H9 (cell line): ENCODE data around the gene C1orf74. TPM values are rescaled to one million over a fixed set of nuclear protein-coding genes. Genes with fewer than 3 reads are reported as not detected.

ENCODE experiments used
- DNase-seq: peaks from one replicate; pipeline ENCODE4 v3.0.0-alpha.2; 2017
- H2AFZ ChIP-seq: one replicate; pipeline ENCODE4 v1.6.1; 2013; ENCODE audit warnings: mild to moderate bottlenecking, low read length, control low read depth, moderate library complexity
- H2AK5ac ChIP-seq: 2 replicates; pipeline ENCODE4 v1.6.1; 2013; ENCODE audit warnings: low read length, control low read depth, mixed read lengths; ENCODE audit not compliant: insufficient read length
- H2BK120ac ChIP-seq: one replicate; pipeline ENCODE4 v1.6.1; 2013; ENCODE audit warnings: low read depth, mild to moderate bottlenecking, low read length, control low read depth, inconsistent platforms; ENCODE audit not compliant: poor library complexity, severe bottlenecking
- H2BK12ac ChIP-seq: 2 replicates; pipeline ENCODE4 v1.6.1; 2013; ENCODE audit warnings: low read length, control low read depth, mixed read lengths, low read depth; ENCODE audit not compliant: insufficient read length
- H2BK15ac ChIP-seq: 2 replicates; pipeline ENCODE4 v1.6.1; 2013; ENCODE audit warnings: low read depth, low read length, control low read depth
- H2BK20ac ChIP-seq: one replicate; pipeline ENCODE4 v1.6.1; 2013; ENCODE audit warnings: low read depth, mild to moderate bottlenecking, low read length, control low read depth, inconsistent platforms; ENCODE audit not compliant: poor library complexity, severe bottlenecking
- H2BK5ac ChIP-seq: 2 replicates; pipeline ENCODE4 v1.6.1; 2013; ENCODE audit warnings: low read length, control low read depth, mixed read lengths; ENCODE audit not compliant: insufficient read length
- H3K14ac ChIP-seq: 2 replicates; pipeline ENCODE4 v1.6.1; 2013; ENCODE audit warnings: low read length, control low read depth; ENCODE audit not compliant: insufficient read depth
- H3K18ac ChIP-seq: 2 replicates; pipeline ENCODE4 v1.6.1; 2013; ENCODE audit warnings: low read depth, mild to moderate bottlenecking, mixed read lengths, low read length, control low read depth; ENCODE audit not compliant: insufficient read length
- H3K23ac ChIP-seq: 2 replicates; pipeline ENCODE4 v1.6.1; 2013; ENCODE audit warnings: low read length, control low read depth, mixed read lengths, low read depth; ENCODE audit not compliant: insufficient read length
- H3K23me2 ChIP-seq: 2 replicates; pipeline ENCODE4 v1.6.1; 2013; ENCODE audit warnings: low read depth, mild to moderate bottlenecking, mixed read lengths, low read length, control low read depth; ENCODE audit not compliant: insufficient read length, poor library complexity, severe bottlenecking
- H3K27ac ChIP-seq: 2 replicates; pipeline ENCODE4 v1.5.1; 2013; ENCODE audit warnings: low read length, control low read depth, mixed read lengths, low read depth; ENCODE audit not compliant: insufficient read length
- H3K27me3 ChIP-seq: 2 replicates; pipeline ENCODE4 v1.6.1; 2013; ENCODE audit warnings: low read length, control low read depth, inconsistent platforms; ENCODE audit not compliant: insufficient read depth
- H3K4ac ChIP-seq: 2 replicates; pipeline ENCODE4 v1.6.1; 2013; ENCODE audit warnings: low read depth, mild to moderate bottlenecking, control low read depth, inconsistent platforms, low read length, moderate library complexity
- H3K4me1 ChIP-seq: 2 replicates; pipeline ENCODE4 v1.6.1; 2013; ENCODE audit warnings: low read length, control low read depth, inconsistent platforms; ENCODE audit not compliant: insufficient read depth
- H3K4me2 ChIP-seq: 2 replicates; pipeline ENCODE4 v1.6.1; 2013; ENCODE audit warnings: low read length, control low read depth, mixed read lengths; ENCODE audit not compliant: insufficient read length, insufficient read depth
- H3K56ac ChIP-seq: 2 replicates; pipeline ENCODE4 v1.6.1; 2013; ENCODE audit warnings: low read depth, mild to moderate bottlenecking, mixed read lengths, low read length, control low read depth; ENCODE audit not compliant: insufficient read length
- H3K79me1 ChIP-seq: 2 replicates; pipeline ENCODE4 v1.6.1; 2013; ENCODE audit warnings: low read depth, mild to moderate bottlenecking, moderate library complexity, low read length, control low read depth, inconsistent platforms; ENCODE audit not compliant: insufficient read depth, poor library complexity, severe bottlenecking
- H3K79me2 ChIP-seq: 2 replicates; pipeline ENCODE4 v1.6.1; 2013; ENCODE audit warnings: low read length, control low read depth, inconsistent platforms; ENCODE audit not compliant: insufficient read depth
- H3K9ac ChIP-seq: 2 replicates; pipeline ENCODE4 v1.6.1; 2013; ENCODE audit warnings: low read length, control low read depth, mixed read lengths; ENCODE audit not compliant: insufficient read length; ENCODE audit errors: extremely low read depth
- H3K9me3 ChIP-seq: one replicate; pipeline ENCODE4 v1.6.1; 2013; ENCODE audit warnings: low read depth, low read length, inconsistent platforms; ENCODE audit not compliant: control insufficient read depth
- H3T11ph ChIP-seq: one replicate; pipeline ENCODE4 v1.6.1; 2013; ENCODE audit warnings: mild to moderate bottlenecking, low read length, control low read depth, inconsistent platforms
- H4K20me1 ChIP-seq: one replicate; pipeline ENCODE4 v1.6.1; 2013; ENCODE audit not compliant: control insufficient read depth, insufficient read length, insufficient read depth
- H4K5ac ChIP-seq: 2 replicates; pipeline ENCODE4 v1.6.1; 2013; ENCODE audit warnings: low read depth, mild to moderate bottlenecking, mixed read lengths, low read length, control low read depth; ENCODE audit not compliant: insufficient read length
- H4K8ac ChIP-seq: replicated peaks from 2 replicates; pipeline ENCODE4 v1.6.1; 2013; ENCODE audit warnings: low read length, control low read depth, mixed read lengths, low read depth; ENCODE audit not compliant: insufficient read length
- H4K91ac ChIP-seq: 2 replicates; pipeline ENCODE4 v1.6.1; 2013; ENCODE audit warnings: low read depth, mild to moderate bottlenecking, moderate library complexity, mixed read lengths, low read length, control low read depth; ENCODE audit not compliant: insufficient read length
- H3K27ac Mint-ChIP-seq, 3 experiments: 2 replicates in 2 of 3; 3 replicates in 1 of 3; pipeline ENCODE4 v1.8.0; 2020 to 2021; ENCODE audit warnings: mixed read lengths in 3 of 3, mild to moderate bottlenecking in 1 of 3, moderate library complexity in 1 of 3
- H3K27me3 Mint-ChIP-seq: 2 replicates; pipeline ENCODE4 v1.8.0; 2021; ENCODE audit warnings: low read depth, mild to moderate bottlenecking, moderate library complexity, mixed read lengths
- H3K36me3 Mint-ChIP-seq, 3 experiments: 2 replicates in 2 of 3; 3 replicates in 1 of 3; pipeline ENCODE4 v1.8.0; 2020 to 2021; ENCODE audit warnings: low read depth in 3 of 3, mixed read lengths in 3 of 3; ENCODE audit not compliant: insufficient read depth in 1 of 3
- H3K4me1 Mint-ChIP-seq, 2 experiments: 2 replicates each; pipeline ENCODE4 v1.8.0; 2020; ENCODE audit warnings: mixed read lengths in 2 of 2
- H3K4me3 Mint-ChIP-seq, 2 experiments: 2 replicates in 1 of 2; 3 replicates in 1 of 2; pipeline ENCODE4 v1.8.0; 2020 to 2021; ENCODE audit warnings: mild to moderate bottlenecking in 2 of 2, mixed read lengths in 2 of 2, moderate library complexity in 1 of 2
- H3K9me3 Mint-ChIP-seq, 2 experiments: 2 replicates in 1 of 2; 3 replicates in 1 of 2; pipeline ENCODE4 v1.8.0; 2020; ENCODE audit warnings: mild to moderate bottlenecking in 2 of 2, mixed read lengths in 2 of 2, moderate library complexity in 1 of 2
- WGBS: extraction: QIAGEN DNeasy Blood & Tissue Kit; methylation state at CpG from one replicate; pipeline ENCODE4 v1.1.7; 2013; ENCODE audit warnings: missing lambda C conversion rate, low lambda C conversion rate, mixed read lengths; ENCODE audit not compliant: insufficient read length; ENCODE audit errors: extremely low coverage; 5-methylcytosine and 5-hydroxymethylcytosine counted together
- total RNA-seq: library from RNA; stranded (reverse); gene quantifications from 2 replicates; pipeline ENCODE4 v1.2.1, GENCODE V29; 2021
- TF ChIP-seq, protein P1 (sequence below): fragments of 200-600 bp; sonication (generic); conservative IDR thresholded peaks from 3 replicates; pipeline ENCODE4 v1.8.0; 2021; ENCODE audit warnings: antibody characterized with exemption, mild to moderate bottlenecking

Gene C1orf74
- total RNA-seq, 1 experiment from 2014 or later: 2.4 TPM

DNA sequence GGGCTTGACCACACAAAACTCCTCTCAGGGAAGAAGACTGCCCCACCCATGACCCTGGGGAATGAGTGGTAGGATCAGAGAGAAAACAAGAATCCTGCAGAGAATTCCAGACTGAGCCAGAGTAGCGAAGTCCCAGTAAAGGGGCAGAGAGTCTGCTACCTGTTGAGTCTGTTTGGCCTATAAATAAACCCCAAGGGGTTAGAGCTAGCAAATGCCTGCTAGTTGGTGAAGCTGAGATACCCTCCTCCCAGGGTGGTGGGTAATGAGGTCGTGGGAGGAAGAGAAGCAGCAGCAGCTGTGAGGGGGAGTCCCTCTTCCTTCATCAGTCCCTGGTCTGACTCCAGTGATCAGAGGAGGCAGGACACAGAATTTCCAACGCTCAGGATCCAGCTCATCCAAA is 26.0 kb downstream of the C1orf74 start:
- H2BK15ac ChIP-seq: no peak overlapping the region
- H4K8ac ChIP-seq: no peak overlapping the region
- no peak overlapping the region for H2AFZ ChIP-seq
- Mint-ChIP-seq H3K4me3 (no peak overlapping the region), H3K27ac (no peak overlapping the region), H3K36me3 (no peaks in the 10 kb centered on the region), H3K9me3 (no peaks in the 10 kb centered on the region), H3K27me3 (peaks cover 36% of the 10 kb centered on the region), H3K4me1 (no peaks in the 10 kb centered on the region)
- no peak overlapping the region for H3K14ac ChIP-seq
- H3K23me2 ChIP-seq: no peaks in the 10 kb centered on the region
- no peak overlapping the region for H3K23ac ChIP-seq
- no peaks in the 10 kb centered on the region for H4K20me1 ChIP-seq
- no peaks in the 10 kb centered on the region for H3K79me1 ChIP-seq
- no peak overlapping the region for H3K9ac ChIP-seq
- DNase-seq: no peak
- TF ChIP-seq, protein P1, sequence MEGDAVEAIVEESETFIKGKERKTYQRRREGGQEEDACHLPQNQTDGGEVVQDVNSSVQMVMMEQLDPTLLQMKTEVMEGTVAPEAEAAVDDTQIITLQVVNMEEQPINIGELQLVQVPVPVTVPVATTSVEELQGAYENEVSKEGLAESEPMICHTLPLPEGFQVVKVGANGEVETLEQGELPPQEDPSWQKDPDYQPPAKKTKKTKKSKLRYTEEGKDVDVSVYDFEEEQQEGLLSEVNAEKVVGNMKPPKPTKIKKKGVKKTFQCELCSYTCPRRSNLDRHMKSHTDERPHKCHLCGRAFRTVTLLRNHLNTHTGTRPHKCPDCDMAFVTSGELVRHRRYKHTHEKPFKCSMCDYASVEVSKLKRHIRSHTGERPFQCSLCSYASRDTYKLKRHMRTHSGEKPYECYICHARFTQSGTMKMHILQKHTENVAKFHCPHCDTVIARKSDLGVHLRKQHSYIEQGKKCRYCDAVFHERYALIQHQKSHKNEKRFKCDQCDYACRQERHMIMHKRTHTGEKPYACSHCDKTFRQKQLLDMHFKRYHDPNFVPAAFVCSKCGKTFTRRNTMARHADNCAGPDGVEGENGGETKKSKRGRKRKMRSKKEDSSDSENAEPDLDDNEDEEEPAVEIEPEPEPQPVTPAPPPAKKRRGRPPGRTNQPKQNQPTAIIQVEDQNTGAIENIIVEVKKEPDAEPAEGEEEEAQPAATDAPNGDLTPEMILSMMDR: no peak
- H3K9me3 ChIP-seq: no peaks in the 10 kb centered on the region
- H3K79me2 ChIP-seq: no peaks in the 10 kb centered on the region
- no CpG with 5 or more reads among the region's 3 CpGs for WGBS
- no peak overlapping the region for H2BK120ac ChIP-seq
- H2BK20ac ChIP-seq: no peak overlapping the region
- no peak overlapping the region for H4K91ac ChIP-seq
- H2BK5ac ChIP-seq: no peak overlapping the region
- no peak overlapping the region for H3K4ac ChIP-seq
- no peak overlapping the region for H3K18ac ChIP-seq
- H3T11ph ChIP-seq: no peak overlapping the region
- H4K5ac ChIP-seq: no peak overlapping the region
- H3K4me2 ChIP-seq: no peak overlapping the region
- no peak overlapping the region for H3K27ac ChIP-seq
- no peak overlapping the region for H2BK12ac ChIP-seq
- H3K4me1 ChIP-seq: no peaks in the 10 kb centered on the region
- no peaks in the 10 kb centered on the region for H3K27me3 ChIP-seq
- H3K56ac ChIP-seq: no peak overlapping the region
- no peak overlapping the region for H2AK5ac ChIP-seq
